GM12878 (cell line): ENCODE results near the gene RAD51B. TPM values are rescaled to one million over a fixed set of nuclear protein-coding genes. Genes with fewer than 3 reads are reported as not detected.

Experiments
- ATAC-seq: fragments of 200-7000 bp; cut with Tn5 transposase; 3 replicates; pipeline ENCODE4 v1.9.1; 2020; ENCODE audit warnings: mild to moderate bottlenecking, moderate library complexity
- BruUV-seq: library from RNA; stranded (reverse); fragments of 400-500 nt; replicated peaks from 2 replicates; lab custom pipeline; 2021; lab: Mats Ljungman, UMichigan
- CTCF ChIA-PET: fragments of 300-600 bp; sonication (Branson Sonifier 250); formaldehyde crosslinking; extraction: SDS; loops from one replicate; lab custom pipeline; 2021; ENCODE audit warnings: inconsistent platforms; lab: Yijun Ruan, JAX
- POLR2A ChIA-PET: fragments of 350-600 bp; formaldehyde crosslinking; extraction: SDS; loops from one replicate; lab custom pipeline; 2021; ENCODE audit warnings: inconsistent platforms; lab: Charles Lee
- RAD21 ChIA-PET: fragments of 300-600 bp; sonication (Branson Sonifier 250); formaldehyde crosslinking; loops from one replicate; lab custom pipeline; 2023; ENCODE audit warnings: antibody characterized with exemption; ENCODE audit not compliant: unreplicated experiment; lab: Charles Lee
- SMC1A ChIA-PET: fragments of 300-600 bp; sonication (Branson Sonifier 250); formaldehyde crosslinking; loops from one replicate; lab custom pipeline; 2023; ENCODE audit not compliant: unreplicated experiment, uncharacterized antibody; lab: Charles Lee
- DNase-seq: peaks from one replicate; pipeline ENCODE4 v3.0.0-alpha.2; 2011; ENCODE audit warnings: low read depth, low spot score
- FAIRE-seq: peaks from 3 replicates; lab custom pipeline; 2011; peaks lifted over from hg19 to GRCh38; lab: Jason Lieb, UNC
- H2AFZ ChIP-seq: 2 replicates; pipeline ENCODE4 v1.6.0; 2011; ENCODE audit warnings: low read depth, low read length, control low read depth; ENCODE audit not compliant: control insufficient read depth
- H3K27ac ChIP-seq: 2 replicates; pipeline ENCODE4 v1.5.1; 2011; ENCODE audit warnings: control low read depth; ENCODE audit not compliant: control insufficient read depth, insufficient read depth
- H3K27me3 ChIP-seq, 2 experiments: replicated peaks in 1 of 2; 2 replicates each; pipeline versions ENCODE4 v1.6.0 to v1.6.1; 2011; ENCODE audit warnings: low read length in 1 of 2; ENCODE audit not compliant: control insufficient read depth in 2 of 2, insufficient read depth in 2 of 2
- H3K36me3 ChIP-seq, 2 experiments: 2 replicates each; pipeline ENCODE4 v1.5.1; 2011; ENCODE audit warnings: low read length in 1 of 2; ENCODE audit not compliant: control insufficient read depth in 2 of 2, insufficient read depth in 2 of 2
- H3K4me1 ChIP-seq: 2 replicates; pipeline ENCODE4 v1.6.1; 2011; ENCODE audit warnings: mild to moderate bottlenecking, low read length, moderate library complexity, mixed read lengths; ENCODE audit not compliant: control insufficient read depth, insufficient read depth
- H3K4me2 ChIP-seq: 2 replicates; pipeline ENCODE4 v1.6.0; 2011; ENCODE audit warnings: control low read depth; ENCODE audit not compliant: control insufficient read depth, insufficient read depth
- H3K4me3 ChIP-seq: fragments of 200-600 bp; sonication (generic); 2 replicates; pipeline ENCODE4 v1.5.1; 2016
- H3K79me2 ChIP-seq: 2 replicates; pipeline ENCODE4 v1.6.0; 2011; ENCODE audit warnings: low read length; ENCODE audit not compliant: control insufficient read depth, insufficient read depth
- H3K9ac ChIP-seq: 2 replicates; pipeline ENCODE4 v1.8.0; 2011; ENCODE audit warnings: low read length, control low read depth, mixed read lengths; ENCODE audit not compliant: control insufficient read depth, insufficient read depth
- H3K9me3 ChIP-seq: replicated peaks from 3 replicates; pipeline ENCODE4 v1.5.1; 2011; ENCODE audit warnings: mild to moderate bottlenecking, low read length; ENCODE audit not compliant: control insufficient read depth, insufficient read depth
- H4K20me1 ChIP-seq: 2 replicates; pipeline ENCODE4 v1.6.0; 2011; ENCODE audit not compliant: control insufficient read depth, insufficient read depth
- ATF3 ChIP-seq: IDR thresholded peaks from 2 replicates; pipeline ENCODE4 v1.6.1; 2011; ENCODE audit warnings: low read depth, mild to moderate bottlenecking, low read length, moderate library complexity, borderline replicate concordance; ENCODE audit errors: extremely low read depth
- BRCA1 ChIP-seq: IDR thresholded peaks from 2 replicates; pipeline ENCODE4 v1.6.1; 2011; ENCODE audit warnings: low read depth, low read length, improper control_type of control experiment
- CREM ChIP-seq: IDR thresholded peaks from 2 replicates; pipeline ENCODE4 v1.6.1; 2014; ENCODE audit warnings: antibody characterized with exemption, low read depth
- EED ChIP-seq: sonication (generic); IDR thresholded peaks from 2 replicates; pipeline ENCODE4 v1.6.1; 2016; ENCODE audit warnings: antibody characterized with exemption, low read depth
- IKZF2 ChIP-seq, 2 experiments: fragments of 450-650 bp; IDR thresholded peaks; 2 replicates each; pipeline ENCODE4 v1.6.1; 2017; ENCODE audit warnings: mild to moderate bottlenecking in 2 of 2, moderate library complexity in 2 of 2
- NKRF ChIP-seq: fragments of 450-650 bp; conservative IDR thresholded peaks from 2 replicates; pipeline ENCODE4 v1.6.1; 2017; ENCODE audit warnings: mild to moderate bottlenecking, moderate library complexity
- SMC3 ChIP-seq: IDR thresholded peaks from 2 replicates; pipeline ENCODE4 v1.6.1; 2011; ENCODE audit warnings: low read length, improper control_type of control experiment, borderline replicate concordance
- SREBF2 ChIP-seq: IDR thresholded peaks from 2 replicates; pipeline ENCODE4 v1.6.1; 2012; ENCODE audit warnings: mild to moderate bottlenecking, low read length
- SUZ12 ChIP-seq: fragments of 200-600 bp; sonication (generic); IDR thresholded peaks from one replicate; pipeline ENCODE4 v1.6.1; 2018; ENCODE audit warnings: antibody characterized with exemption, mild to moderate bottlenecking; ENCODE audit not compliant: unreplicated experiment
- TARDBP ChIP-seq: IDR thresholded peaks from 2 replicates; pipeline ENCODE4 v1.6.1; 2016; ENCODE audit warnings: borderline replicate concordance
- ZBED1 ChIP-seq: IDR thresholded peaks from 2 replicates; pipeline ENCODE4 v1.6.1; 2016; ENCODE audit warnings: borderline replicate concordance
- ZNF274 ChIP-seq: IDR thresholded peaks from one replicate; pipeline ENCODE4 v1.8.0; 2011; ENCODE audit not compliant: insufficient read length, insufficient read depth
- WGBS: methylation state at CpG from one replicate; pipeline ENCODE4 v1.1.6; 2016; ENCODE audit warnings: low lambda C conversion rate; ENCODE audit not compliant: insufficient replicate concordance, insufficient coverage; ENCODE audit errors: missing lambda C conversion rate; 5-methylcytosine and 5-hydroxymethylcytosine counted together
- in situ Hi-C: fragments of 300-500 bp; cut with MboI; formaldehyde crosslinking; loops from 9 replicates; pipeline ENCODE4 v1.14.3; 2018; ENCODE audit warnings: mixed read lengths
- intact Hi-C: fragments of 100-400 bp; cut with micrococcal nuclease; formaldehyde crosslinking; loops from one replicate; pipeline ENCODE4 v1.14.2; 2022; ENCODE audit not compliant: unreplicated experiment
- polyA plus RNA-seq, 11 experiments: library from polyadenylated mRNA; depleted of rRNA in 4 of 11; unstranded in 6 of 11; stranded (reverse) in 5 of 11; fragments of >200 nt; fragmentation: Nextera tagmentation in 4 of 11; fragmentation: Illumina TruSeq in 1 of 11; extraction: Ambion mirVana in 4 of 11; extraction: Trizol in 1 of 11; gene quantifications; 1 replicate in 1 of 11; 2 replicates in 10 of 11; pipeline versions ENCODE4 v1.2.1 to v1.2.3, GENCODE V29; 2011 to 2016; ENCODE audit warnings: inconsistent platforms in 2 of 11, missing spikeins in 2 of 11, low read depth in 1 of 11
- total RNA-seq, 4 experiments: library from RNA; depleted of rRNA in 3 of 4; stranded (reverse); fragments of >200 nt in 3 of 4; fragmentation: Illumina TruSeq in 1 of 4; extraction: Trizol in 1 of 4; gene quantifications; 2 replicates each; pipeline versions ENCODE4 v1.2.1 to v1.2.3, GENCODE V29; 2013 to 2021

The RAD51B gene
- total and polyA plus RNA-seq, 10 of the 15 experiments (the other 5 are each of a cell fraction or from before 2014, with no cell fraction given): 9.8 to 26.8 (median 21.3) TPM

DNA sequence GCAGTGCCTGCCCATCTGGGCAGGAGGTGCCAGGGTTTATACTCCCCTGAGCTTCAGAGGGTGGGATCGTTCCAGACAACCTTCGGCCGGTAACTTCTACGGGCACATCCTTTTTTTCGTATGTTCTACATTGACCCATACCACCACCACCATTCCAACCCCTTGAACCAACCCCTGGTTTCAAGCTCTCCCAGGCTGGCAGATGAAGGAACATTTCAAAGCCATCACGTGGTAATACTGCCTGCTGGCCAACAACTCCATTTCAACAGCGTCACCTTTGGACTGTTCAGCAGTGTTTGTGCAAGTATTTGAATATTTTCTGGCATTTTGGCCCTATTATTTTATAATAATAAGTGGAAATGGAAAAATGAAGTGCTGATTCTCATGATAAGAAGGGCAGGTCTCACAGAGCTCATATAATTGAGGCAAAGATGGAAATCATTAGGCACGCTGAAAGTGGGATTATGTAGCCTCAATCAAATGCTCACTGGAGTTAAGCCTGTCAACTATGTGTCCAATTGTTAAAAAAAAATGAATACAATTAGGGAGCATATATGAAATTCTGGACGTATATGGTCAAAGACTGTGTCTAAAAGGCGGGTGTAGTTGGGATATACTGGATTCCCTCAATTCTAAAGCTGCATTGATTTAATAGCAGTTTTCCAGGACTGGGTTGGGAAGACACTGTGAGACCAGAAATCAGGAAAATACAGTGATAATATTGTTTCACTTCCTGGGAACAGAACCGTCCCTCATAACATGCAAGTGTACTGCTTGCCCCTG lies 811.2 kb downstream of the RAD51B start (continued):
- TF ChIP-seq SMC3 (no peak), BRCA1 (no peak), ZBED1 (no peak)

- Histone ChIP-seq H3K79me2 (no peaks in the 10 kb centered on the region), H3K36me3 (no peaks in the 10 kb centered on the region), H3K9me3 (no peaks in the 10 kb centered on the region; the same call in 2 of the 3 replicates), H2AFZ (no peak overlapping the region), H3K9ac (no peak overlapping the region), H3K27ac (no peak overlapping the region), H4K20me1 (no peaks in the 10 kb centered on the region), H3K27me3 (no peaks in the 10 kb centered on the region; a peak in 1 of 4 replicates), H3K4me3 (no peak overlapping the region), H3K4me1 (peaks cover 4% of the 10 kb centered on the region), H3K4me2 (no peak overlapping the region)
- 57% methylated on average over 11 of the region's 11 CpGs for WGBS
- in situ Hi-C loops (no loop called here), intact Hi-C loops (no loop called here)
- TF ChIP-seq SREBF2 (no peak), ZNF274 (no peak), EED (no peak), NKRF (no peak), BRCA1 (no peak), ATF3 (no peak), TARDBP (no peak), IKZF2 (IDR thresholded peaks at IDR 0.05) (no peak), SUZ12 (no peak), CREM (no peak)
- ChIA-PET POLR2A (interaction anchor here (0.6 kb wide), 1 partner anchor 954 kb away, joined by 7 read pairs; no protein-coding TSS in a partner anchor), SMC1A (interaction anchor here (0.8 to 1.4 kb wide), 2 partner anchors 125 to 141 kb away, joined by 3 to 4 read pairs; no protein-coding TSS in a partner anchor), CTCF (no interaction called here), RAD21 (no interaction called here)
- no peak for FAIRE-seq
- ATAC-seq: no peak
- BruUV-seq: no TSS peak
- no peak for DNase-seq
These were observed 811.9 kb downstream of the RAD51B start for GRCh38 chr14:68631394-68632053.
